ENCODE measurements around the gene RBM26. TPM values are rescaled to one million over a fixed set of nuclear protein-coding genes. Genes with fewer than 3 reads are reported as not detected.

RBM26 gene
- total RNA-seq, 1 donor from 2014 or later = 20.6 TPM

- Histone ChIP-seq H3K9me3 (replicated peaks) (no peaks in the 10 kb centered on the region), H3K36me3 (peaks cover 42% of the 10 kb centered on the region), H3K4me3 (no peak overlapping the region), H3K27ac (replicated peaks) (no peak overlapping the region), H3K4me1 (peaks cover 33% of the 10 kb centered on the region), H3K27me3 (ENCODE audit: low read depth) (no peaks in the 10 kb centered on the region)
- no peak for TF ChIP-seq CTCF (IDR thresholded peaks at IDR 0.05; ENCODE audit: borderline replicate concordance)
- DNase-seq = no peak
- intact Hi-C loops (cut with micrococcal nuclease) = no loop called here
These were observed 87.4 kb downstream of the RBM26 start for GRCh38 chr13:79318664-79319063.

GRCh38 chr13:79317856-79318255 is 88.2 kb downstream of the RBM26 start:
- no peak for TF ChIP-seq CTCF (IDR thresholded peaks at IDR 0.05; ENCODE audit: borderline replicate concordance)
- Histone ChIP-seq H3K27me3 (ENCODE audit: low read depth) (no peaks in the 10 kb centered on the region), H3K27ac (replicated peaks) (no peak overlapping the region), H3K36me3 (peaks cover 42% of the 10 kb centered on the region), H3K4me3 (no peak overlapping the region), H3K4me1 (peaks cover 34% of the 10 kb centered on the region), H3K9me3 (replicated peaks) (no peaks in the 10 kb centered on the region)
- DNase-seq = no peak
- intact Hi-C loops (cut with micrococcal nuclease) = no loop called here

DNA sequence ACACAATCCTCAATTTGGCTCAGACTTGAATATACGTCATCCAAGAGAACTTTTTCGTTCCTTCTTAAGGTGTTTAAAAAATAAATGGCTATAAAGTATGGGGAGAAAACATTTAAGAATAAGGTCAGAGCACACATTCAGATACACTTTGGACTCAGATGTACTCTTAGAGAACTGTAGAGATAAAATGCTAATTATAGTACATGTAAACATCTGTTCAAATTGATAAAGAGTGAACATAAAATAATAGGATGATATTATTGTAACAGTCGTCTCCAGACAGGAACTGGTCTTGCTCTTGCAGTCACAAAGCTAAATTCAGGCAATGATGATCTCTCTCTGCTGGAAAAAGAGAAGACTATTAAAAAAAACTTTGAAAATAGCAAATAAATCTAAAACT is 91.4 kb downstream of the RBM26 start:
- no peak for DNase-seq
- Histone ChIP-seq H3K4me1 (peaks cover 38% of the 10 kb centered on the region), H3K36me3 (peaks cover 16% of the 10 kb centered on the region), H3K4me3 (no peak overlapping the region), H3K9me3 (replicated peaks) (no peaks in the 10 kb centered on the region), H3K27ac (replicated peaks) (peak overlapping the region; percentile 27), H3K27me3 (ENCODE audit: low read depth) (no peaks in the 10 kb centered on the region)
- intact Hi-C loops (cut with micrococcal nuclease) = no loop called here
- no peak for TF ChIP-seq CTCF (IDR thresholded peaks at IDR 0.05; ENCODE audit: borderline replicate concordance)

DNA sequence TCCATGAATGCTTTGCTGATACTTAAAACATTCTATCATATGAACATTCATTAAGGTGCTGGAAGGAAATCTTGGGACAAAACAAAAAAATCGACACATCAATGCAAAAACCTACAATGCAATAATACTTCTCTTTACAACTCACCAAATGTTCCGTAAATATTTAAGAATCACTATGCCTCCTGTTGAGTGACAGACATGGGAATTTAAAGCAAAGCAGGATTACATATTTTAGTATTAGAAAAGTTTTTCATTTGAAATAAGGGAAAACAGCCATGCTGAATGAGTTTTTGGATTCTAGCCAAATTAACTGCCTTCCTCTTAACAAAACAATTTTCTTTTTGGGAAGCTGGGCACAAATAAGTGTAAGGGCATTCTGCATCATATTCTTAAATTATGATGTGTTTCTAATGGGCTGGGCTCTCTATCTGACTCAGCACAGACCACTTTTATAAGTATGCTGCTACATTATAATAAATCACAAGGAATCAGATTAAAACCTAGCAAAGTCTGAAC is 93.7 kb downstream of the RBM26 start:
- intact Hi-C loops (cut with micrococcal nuclease) = no loop called here
- no peak for TF ChIP-seq CTCF (IDR thresholded peaks at IDR 0.05; ENCODE audit: borderline replicate concordance)

GRCh38 chr13:79311386-79311785 is 94.7 kb downstream of the RBM26 start:
- H3K9me3 ChIP-seq (replicated peaks) = no peaks in the 10 kb centered on the region
- peaks cover 26% of the 10 kb centered on the region for H3K4me1 ChIP-seq
- no peaks in the 10 kb centered on the region for H3K36me3 ChIP-seq
- intact Hi-C loops (cut with micrococcal nuclease) = no loop called here
- no peak for TF ChIP-seq CTCF (IDR thresholded peaks at IDR 0.05; ENCODE audit: borderline replicate concordance)
- no peak overlapping the region for H3K27ac ChIP-seq (replicated peaks)
- DNase-seq = no peak
- no peak overlapping the region for H3K4me3 ChIP-seq
- no peaks in the 10 kb centered on the region for H3K27me3 ChIP-seq (ENCODE audit: low read depth)

More for the DNA sequence above, 93.7 kb downstream of the RBM26 start:
- no peak for DNase-seq
- Histone ChIP-seq H3K36me3 (no peaks in the 10 kb centered on the region), H3K27me3 (ENCODE audit: low read depth) (no peaks in the 10 kb centered on the region), H3K4me1 (peaks cover 31% of the 10 kb centered on the region), H3K9me3 (replicated peaks) (no peaks in the 10 kb centered on the region), H3K27ac (replicated peaks) (no peak overlapping the region), H3K4me3 (no peak overlapping the region)

Data from left ventricle myocardium inferior (tissue), 1 donor.